ENCODE results near the gene PAMR1.
A peak's percentile ranks its signal among the peaks of the same experiment; 100 is the strongest.

PAMR1 gene

DNA sequence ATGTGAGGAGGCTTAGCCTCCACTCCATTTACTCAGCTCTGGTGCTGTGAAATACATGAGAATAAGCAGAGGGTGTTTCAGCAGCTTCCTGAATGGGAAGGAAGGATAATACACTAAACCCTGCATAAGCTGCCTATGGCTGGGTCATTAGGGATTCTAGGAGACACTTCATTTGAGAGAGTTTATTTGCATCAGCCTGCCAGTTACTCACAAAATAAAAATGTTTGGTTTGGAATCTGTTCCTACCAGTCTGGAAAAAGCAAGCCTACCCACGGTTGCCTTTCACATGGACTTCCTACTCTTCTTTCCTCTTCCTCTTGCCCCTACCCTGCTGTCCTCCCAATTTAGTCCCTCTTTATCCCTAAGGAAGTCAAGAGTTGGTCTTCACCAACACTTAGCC, 126.5 kb downstream of the PAMR1 start:
- no peak for DNase-seq (ENCODE audit: low spot score)

DNA sequence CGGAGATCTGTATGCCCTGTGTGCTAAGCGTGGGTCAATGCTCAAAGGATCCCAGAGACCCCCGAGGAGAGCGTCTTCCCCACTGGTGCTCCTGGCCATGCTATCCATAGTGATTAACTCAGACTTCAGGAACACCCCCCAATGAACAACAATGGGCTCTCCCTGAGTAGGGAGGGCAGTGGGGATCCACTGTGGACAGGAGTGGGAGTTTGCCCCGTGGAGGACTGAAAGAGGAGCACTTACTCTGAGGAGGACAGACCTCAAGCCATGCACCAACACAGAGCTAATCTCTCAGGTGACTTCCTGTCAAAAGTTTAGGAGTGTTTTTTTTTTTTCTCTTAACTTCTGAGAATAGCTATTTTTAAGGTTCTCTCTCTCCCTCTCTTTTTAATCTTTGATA, 130.5 kb downstream of the PAMR1 start:
- DNase-seq (ENCODE audit: low spot score) = no peak

DNA sequence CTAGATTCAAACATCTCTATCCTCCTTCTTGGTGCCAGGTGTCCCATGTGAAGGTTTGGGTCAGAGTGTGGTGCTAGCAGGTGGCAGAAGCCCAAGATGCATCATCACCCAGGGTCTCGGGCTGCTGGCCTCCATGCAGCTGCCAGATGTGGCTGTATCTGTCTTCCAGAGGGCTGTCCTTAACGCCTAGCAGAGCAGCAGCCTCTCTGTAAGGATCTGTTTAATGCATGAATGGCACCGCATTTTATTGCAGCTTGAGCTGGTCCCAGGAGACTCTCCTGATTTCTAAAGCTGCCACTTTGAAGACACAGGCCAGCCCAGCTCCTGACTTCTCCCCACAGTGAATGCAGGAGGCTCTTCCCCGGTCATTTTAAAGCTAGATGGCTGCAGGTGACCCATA, 132.3 kb downstream of the PAMR1 start:
- no peak for DNase-seq (ENCODE audit: low spot score)

DNA sequence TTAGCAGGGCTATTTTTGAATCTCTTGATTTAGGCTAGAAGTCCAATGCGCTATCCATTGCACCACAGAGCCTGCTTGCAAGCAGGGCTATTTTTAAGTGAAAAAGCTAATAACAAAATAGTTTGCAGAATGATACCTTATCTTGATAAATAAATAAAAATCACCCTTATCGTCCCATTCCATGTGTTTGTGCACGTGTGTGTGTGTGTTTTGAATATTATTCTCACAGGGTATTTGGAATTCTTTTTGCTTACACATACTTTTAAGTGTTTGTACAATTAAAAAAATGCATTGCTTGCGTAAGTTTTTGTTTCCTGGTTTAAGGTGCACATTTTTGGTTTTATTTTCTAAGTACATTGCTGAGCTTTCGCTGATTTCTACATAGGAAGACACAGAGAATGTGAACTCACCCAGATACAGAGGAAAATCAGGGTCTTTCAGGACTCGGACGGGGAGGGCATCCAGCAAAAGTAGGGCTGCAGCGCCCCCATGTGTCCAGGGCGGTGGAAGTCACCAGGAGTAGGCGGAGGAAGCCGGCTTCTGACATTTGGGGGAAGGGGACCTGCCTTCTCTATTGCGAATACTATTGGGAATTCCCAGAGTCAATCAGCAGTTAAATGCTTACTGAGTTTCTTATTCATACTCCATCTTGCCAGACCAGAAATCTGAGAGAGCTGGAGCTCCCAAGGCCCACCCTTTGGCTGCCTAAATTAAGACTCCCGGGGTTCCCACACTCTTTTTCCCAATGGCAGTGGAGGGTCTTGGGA, 133.3 kb downstream of the PAMR1 start:
- DNase-seq (ENCODE audit: low spot score) = peak; percentile 71

- DNase-seq (ENCODE audit: low spot score) = no peak
Measured at GRCh38 chr11:35390737-35391682, 134.4 kb downstream of the PAMR1 start.

GRCh38 chr11:35389897-35390465, 135.4 kb downstream of the PAMR1 start:
- no peak for DNase-seq (ENCODE audit: low spot score)

DNA sequence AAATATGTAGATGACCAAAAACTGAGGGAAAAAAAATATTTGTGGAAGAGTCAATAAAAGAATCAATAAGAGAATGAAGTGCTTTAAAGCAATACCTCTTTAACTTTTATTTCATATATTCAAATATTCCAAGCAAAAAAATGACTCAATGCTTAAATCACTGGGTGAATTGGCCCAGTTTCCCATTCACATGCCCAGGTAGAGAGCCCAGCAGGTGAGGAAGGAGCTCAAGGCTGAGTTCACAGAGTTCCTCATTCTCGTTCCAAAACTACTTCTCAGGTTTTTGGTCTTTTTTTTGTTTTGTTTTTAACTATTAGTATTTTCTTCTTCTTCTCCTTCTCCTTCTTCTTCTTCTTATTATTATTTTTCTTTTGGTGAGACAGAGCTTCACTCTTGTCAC, 136.3 kb downstream of the PAMR1 start:
- DNase-seq (ENCODE audit: low spot score) = no peak

GRCh38 chr11:35388061-35388460, 137.4 kb downstream of the PAMR1 start:
- DNase-seq (ENCODE audit: low spot score) = no peak

DNA sequence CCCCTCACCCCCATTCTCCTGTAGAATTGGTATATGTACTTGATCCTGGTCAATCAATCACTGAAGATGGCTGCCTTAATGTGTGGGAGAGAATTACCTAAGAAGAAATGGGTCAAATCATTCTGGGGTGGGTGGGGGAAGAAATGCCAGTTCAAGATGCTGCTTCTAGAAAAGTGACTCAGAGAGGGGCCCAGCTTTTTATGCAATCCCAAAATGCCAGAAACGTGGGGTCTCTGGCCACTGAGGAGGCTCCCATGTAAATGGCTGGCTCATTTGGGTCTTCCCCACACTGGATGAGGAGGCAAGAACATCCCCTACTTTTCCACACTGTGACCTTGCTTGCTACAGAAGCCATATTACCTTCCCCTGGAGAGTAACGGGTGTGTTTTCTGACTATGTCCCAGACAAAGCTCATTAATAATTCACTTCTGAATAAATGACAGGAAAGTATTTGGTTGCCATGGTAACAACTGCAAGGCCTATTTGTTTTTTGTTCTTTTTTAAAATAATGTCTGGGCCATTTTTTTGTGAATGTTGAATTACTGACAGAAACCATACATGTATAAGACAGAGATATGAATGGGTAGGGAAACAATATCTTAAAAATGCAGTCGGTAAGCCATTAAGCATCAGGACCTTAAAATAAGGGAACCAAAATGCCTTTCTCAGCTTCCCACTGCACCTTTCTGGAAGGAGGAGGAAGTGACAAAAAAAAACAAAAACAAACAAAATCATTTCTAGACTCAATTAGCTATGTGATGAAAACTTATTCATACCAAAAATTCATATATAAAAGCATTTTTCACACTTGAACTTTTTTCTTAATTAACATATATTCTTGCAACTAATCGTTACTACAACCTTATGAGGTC, 138.1 kb downstream of the PAMR1 start:
- no peak for DNase-seq (ENCODE audit: low spot score)

GRCh38 chr11:35383953-35384352, 141.5 kb downstream of the PAMR1 start:
- DNase-seq (ENCODE audit: low spot score) = no peak

All from hepatic stellate cell (primary cell).